HG03575 (cell line): ENCODE data around the gene ZNF407.

Experiments used
- ATAC-seq: cut with Tn5 transposase; IDR thresholded peaks from one replicate; pipeline ENCODE4 v1.9.1; 2021; ENCODE audit not compliant: unreplicated experiment, insufficient number of reproducible peaks, low FRiP score; ENCODE audit errors: extremely low read depth

ZNF407 gene

DNA sequence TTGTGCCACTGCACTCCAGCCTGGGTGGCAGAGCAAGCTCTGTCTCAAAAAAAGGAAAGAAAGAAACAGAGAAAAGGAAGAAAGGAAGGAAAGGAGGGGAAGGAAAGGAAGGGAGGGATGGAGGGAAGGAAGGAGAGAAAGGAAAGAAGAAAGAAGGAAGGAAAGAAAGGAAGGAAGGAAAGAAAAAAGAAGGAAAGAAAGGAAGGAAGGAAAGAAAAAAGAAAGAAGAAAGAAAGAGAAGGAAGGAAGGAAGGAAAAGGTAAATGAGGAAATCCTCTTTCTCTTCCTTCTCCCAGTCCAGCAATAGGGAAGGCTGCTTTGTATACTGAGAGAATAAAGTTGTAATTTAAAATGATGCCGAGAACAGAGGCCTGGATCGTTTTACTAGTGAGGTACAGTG lies 22.8 kb upstream of the ZNF407 start:
- ATAC-seq: no peak

- no peak for ATAC-seq
Measured at GRCh38 chr18:74577019-74577418, 20.7 kb upstream of the ZNF407 start.

- no peak for ATAC-seq
Measured at GRCh38 chr18:74579496-74580065, 18.1 kb upstream of the ZNF407 start.

DNA sequence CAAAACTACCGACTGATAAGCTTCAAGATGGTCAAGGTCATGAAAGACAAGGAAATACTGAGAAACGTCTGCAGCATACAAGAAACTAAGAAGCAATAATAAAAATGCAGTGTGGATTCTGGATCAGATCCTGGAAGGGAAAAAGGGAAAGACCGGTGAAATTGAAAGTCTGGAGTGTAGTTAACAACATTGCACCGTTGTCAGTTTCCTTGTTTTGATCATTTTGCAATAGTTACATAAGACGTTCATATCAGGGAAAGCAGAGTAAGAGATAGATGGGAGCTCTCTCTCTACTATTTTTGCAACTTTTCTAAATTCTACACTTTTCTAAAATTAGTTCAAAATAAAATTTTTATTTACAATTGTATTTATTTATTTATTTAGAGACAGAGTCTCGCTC lies 15.0 kb upstream of the ZNF407 start:
- no peak for ATAC-seq

DNA sequence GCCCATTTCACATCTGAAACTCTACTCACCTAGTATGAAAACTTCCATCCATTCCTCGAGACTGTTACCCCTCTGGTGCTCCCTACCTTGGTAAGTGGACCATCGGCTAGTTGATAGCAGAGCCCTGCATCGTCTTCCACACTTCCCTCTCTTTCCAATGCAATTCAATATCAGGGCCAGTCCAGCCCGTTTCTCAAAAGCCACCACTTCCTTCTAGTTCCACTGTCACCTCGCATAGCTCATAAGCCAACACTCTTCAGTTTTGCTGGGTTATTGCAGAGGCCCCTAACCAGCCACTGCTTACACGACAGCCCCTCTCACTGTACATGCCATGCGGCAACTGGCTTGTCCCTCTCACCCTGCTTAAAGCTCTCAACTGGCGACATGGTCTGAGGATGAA lies 10.2 kb upstream of the ZNF407 start:
- no peak for ATAC-seq

GRCh38 chr18:74589021-74589420 lies 8.6 kb upstream of the ZNF407 start:
- no peak for ATAC-seq

DNA sequence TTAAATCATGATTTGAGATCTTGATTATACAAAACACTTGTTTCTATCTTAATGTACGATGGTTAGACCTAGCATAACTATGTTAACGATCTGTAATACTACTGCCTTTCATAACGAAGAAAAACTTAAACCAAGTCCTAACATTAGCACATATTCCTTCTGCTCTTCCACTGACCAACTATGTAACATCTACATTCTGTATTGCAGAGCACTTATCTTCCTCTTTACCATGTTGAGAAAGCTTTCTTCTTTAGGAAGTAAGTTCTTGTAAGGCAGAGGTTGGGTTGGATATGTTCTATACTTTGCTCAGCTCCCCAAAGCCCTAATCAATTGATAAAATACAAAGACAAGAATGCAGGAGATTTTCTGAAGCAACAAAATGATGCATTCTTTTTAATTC lies 7.9 kb upstream of the ZNF407 start:
- no peak for ATAC-seq

DNA sequence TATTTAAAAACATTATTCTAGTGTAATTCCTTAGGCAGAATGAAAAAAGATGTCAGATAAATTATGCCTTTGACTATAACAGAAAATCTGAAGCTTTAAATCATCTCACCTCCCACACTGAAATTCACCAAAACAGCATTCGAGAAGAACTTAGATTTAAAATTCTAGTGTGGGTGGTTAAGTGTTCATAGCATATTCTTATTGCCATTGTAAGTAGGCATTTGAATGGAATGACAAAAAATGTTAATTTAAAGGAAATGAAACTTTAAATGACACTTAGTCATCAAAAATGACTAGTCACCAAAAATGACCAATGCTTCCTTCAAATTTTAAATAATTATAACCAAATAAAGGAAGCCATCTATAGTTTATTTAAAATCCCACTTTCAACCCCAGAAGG lies 7.0 kb upstream of the ZNF407 start:
- ATAC-seq: no peak

- no peak for ATAC-seq
Measured at GRCh38 chr18:74595431-74595830, 2.2 kb upstream of the ZNF407 start.

DNA sequence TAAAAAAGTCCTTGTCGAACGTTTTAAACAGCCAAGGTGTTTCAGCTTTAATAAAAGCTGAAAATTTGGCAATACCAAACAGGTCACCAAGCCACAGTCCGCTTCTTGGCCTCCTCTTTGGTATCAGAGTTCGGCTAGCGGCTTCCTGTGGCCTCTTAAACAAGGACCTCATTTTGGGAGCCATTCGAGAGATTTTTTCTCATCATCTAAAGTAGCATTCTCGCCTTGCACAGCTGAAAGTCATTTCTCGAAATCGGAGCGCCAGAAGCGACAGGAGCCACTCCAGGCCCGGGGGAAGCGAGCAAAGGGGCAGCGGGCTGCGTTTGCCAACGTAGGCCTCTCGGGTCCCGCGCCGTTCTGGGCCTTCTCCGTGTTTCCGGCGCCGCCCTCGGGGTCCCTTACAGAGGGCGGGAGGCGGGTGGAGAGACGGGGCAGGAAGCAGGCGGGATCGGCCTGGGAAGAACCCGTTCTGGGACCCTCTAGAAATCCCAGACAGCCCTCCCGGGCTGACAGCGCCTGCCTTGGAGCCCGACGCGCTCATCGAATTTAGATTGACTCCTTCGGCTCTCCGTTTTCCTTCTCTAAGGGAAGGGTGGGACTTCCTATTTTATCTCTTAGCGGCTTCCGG lies 522 bp upstream of the ZNF407 start:
- peak; percentile 30 for ATAC-seq

GRCh38 chr18:74598350-74599001 lies 806 bp downstream of the ZNF407 start:
- peak; percentile 23 for ATAC-seq

GRCh38 chr18:74604361-74604760 lies 6.7 kb downstream of the ZNF407 start:
- no peak for ATAC-seq

- ATAC-seq: no peak
Measured at GRCh38 chr18:74604774-74605173, 7.1 kb downstream of the ZNF407 start.

- no peak for ATAC-seq
Measured at GRCh38 chr18:74608681-74609080, 11.0 kb downstream of the ZNF407 start.

DNA sequence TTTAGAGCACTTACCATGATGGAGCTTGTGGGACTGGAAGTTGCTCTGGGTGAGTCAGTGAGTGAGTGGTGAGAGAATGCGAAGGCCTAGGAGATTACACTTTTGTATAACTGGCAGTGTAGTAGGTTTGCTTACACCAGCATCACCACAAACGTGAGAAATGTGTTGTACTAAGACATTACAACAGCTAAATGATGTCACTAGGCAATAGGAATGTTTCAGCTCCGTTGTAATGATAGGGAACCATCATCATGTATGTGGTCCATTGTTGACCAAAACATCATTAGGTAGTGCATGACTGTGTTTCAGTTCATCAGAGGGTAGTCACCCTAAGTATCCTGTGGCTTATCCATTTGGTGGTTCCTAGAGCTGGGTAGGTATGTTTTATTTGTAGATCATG lies 11.9 kb downstream of the ZNF407 start:
- ATAC-seq: no peak

GRCh38 chr18:74610051-74610615 lies 12.5 kb downstream of the ZNF407 start:
- ATAC-seq: no peak

GRCh38 chr18:74610860-74611259 lies 13.2 kb downstream of the ZNF407 start:
- no peak for ATAC-seq

GRCh38 chr18:74611765-74612164 lies 14.1 kb downstream of the ZNF407 start:
- ATAC-seq: no peak

- no peak for ATAC-seq
Measured at GRCh38 chr18:74613381-74613780, 15.7 kb downstream of the ZNF407 start.

GRCh38 chr18:74616494-74616893 lies 18.8 kb downstream of the ZNF407 start:
- ATAC-seq: no peak
